Esophagus muscularis mucosa (tissue), 4 donors: Measurements from ENCODE around the gene MYH14.

Experiments used
- CTCF ChIP-seq, 3 experiments: fragments of 200-600 bp in 2 of 3; fragments of 450-650 bp in 1 of 3; sonication (generic) in 2 of 3; IDR thresholded peaks; one replicate each; pipeline ENCODE4 v1.5.1; 2017 to 2019; ENCODE audit warnings: antibody characterized with exemption in 3 of 3, mild to moderate bottlenecking in 2 of 3, moderate library complexity in 1 of 3
- EP300 ChIP-seq: sonication (generic); formaldehyde crosslinking; IDR thresholded peaks from one replicate; pipeline ENCODE4 v1.6.1; 2017; ENCODE audit warnings: antibody characterized with exemption
- POLR2A ChIP-seq: fragments of 450-650 bp; IDR thresholded peaks from one replicate; pipeline ENCODE4 v1.6.1; 2017; ENCODE audit warnings: antibody characterized with exemption, moderate library complexity, mild to moderate bottlenecking, low read depth
- POLR2AphosphoS5 ChIP-seq, 2 donors: sonication (generic); formaldehyde crosslinking; IDR thresholded peaks; one replicate each; pipeline ENCODE4 v1.6.1; 2017; ENCODE audit warnings: antibody characterized with exemption in 2 of 2

GRCh38 chr19:50192463-50193211, 10.8 kb upstream of the MYH14 start:
- TF ChIP-seq CTCF (IDR thresholded peaks at IDR 0.05): no peak
- TF ChIP-seq POLR2A: no peak
- no peak for TF ChIP-seq EP300
- TF ChIP-seq POLR2AphosphoS5 (IDR thresholded peaks at IDR 0.05): no peak
